Activated naive CD8-positive, alpha-beta T cell treated with anti-CD3 and anti-CD28 coated beads, Interleukin-2, amount 10 ng/mL, durations not matched to agents 7 days and 5 days (primary cell): Measurements from ENCODE around the gene IKBKE. TPM values are rescaled to one million over a fixed set of nuclear protein-coding genes. Genes with fewer than 3 reads are reported as not detected.

Experiments
- ATAC-seq: fragments of 150-1000 bp; cut with Tn5 transposase; one replicate; pipeline ENCODE4 v1.10.0; 2021; ENCODE audit warnings: low read depth, moderate library complexity
- POLR2A ChIA-PET: fragments of 350-600 bp; sonication (Branson Sonifier 250); formaldehyde crosslinking; loops from one replicate; lab custom pipeline; 2021; ENCODE audit warnings: antibody characterized with exemption; lab: Charles Lee
- DNase-seq: peaks from one replicate; pipeline ENCODE4 v3.0.0; 2021
- H3K27ac Mint-ChIP-seq: one replicate; pipeline ENCODE4 v1.8.0; 2022; ENCODE audit warnings: mild to moderate bottlenecking, mixed read lengths
- H3K27me3 Mint-ChIP-seq: one replicate; pipeline ENCODE4 v1.8.0; 2022; ENCODE audit warnings: mild to moderate bottlenecking, moderate library complexity, mixed read lengths
- H3K36me3 Mint-ChIP-seq: one replicate; pipeline ENCODE4 v1.8.0; 2021; ENCODE audit warnings: mild to moderate bottlenecking, mixed read lengths
- H3K4me1 Mint-ChIP-seq: one replicate; pipeline ENCODE4 v1.8.0; 2021; ENCODE audit warnings: mixed read lengths
- H3K4me3 Mint-ChIP-seq: one replicate; pipeline ENCODE4 v1.8.0; 2022; ENCODE audit warnings: mild to moderate bottlenecking, moderate library complexity, mixed read lengths
- H3K9me3 Mint-ChIP-seq: one replicate; pipeline ENCODE4 v1.8.0; 2021; ENCODE audit warnings: mixed read lengths
- microRNA-seq: library from miRNA; unstranded; fragments of <30 nt; microRNA quantifications from one replicate; pipeline ENCODE4 v1.2.0, GENCODE V29; 2022
- total RNA-seq, 2 experiments: library from RNA; stranded (reverse); gene quantifications; one replicate each; pipeline ENCODE4 v1.2.3, GENCODE V29; 2021

Gene IKBKE
- total RNA-seq, 2 experiments from 2014 or later = 83.5 to 84.0 TPM

DNA sequence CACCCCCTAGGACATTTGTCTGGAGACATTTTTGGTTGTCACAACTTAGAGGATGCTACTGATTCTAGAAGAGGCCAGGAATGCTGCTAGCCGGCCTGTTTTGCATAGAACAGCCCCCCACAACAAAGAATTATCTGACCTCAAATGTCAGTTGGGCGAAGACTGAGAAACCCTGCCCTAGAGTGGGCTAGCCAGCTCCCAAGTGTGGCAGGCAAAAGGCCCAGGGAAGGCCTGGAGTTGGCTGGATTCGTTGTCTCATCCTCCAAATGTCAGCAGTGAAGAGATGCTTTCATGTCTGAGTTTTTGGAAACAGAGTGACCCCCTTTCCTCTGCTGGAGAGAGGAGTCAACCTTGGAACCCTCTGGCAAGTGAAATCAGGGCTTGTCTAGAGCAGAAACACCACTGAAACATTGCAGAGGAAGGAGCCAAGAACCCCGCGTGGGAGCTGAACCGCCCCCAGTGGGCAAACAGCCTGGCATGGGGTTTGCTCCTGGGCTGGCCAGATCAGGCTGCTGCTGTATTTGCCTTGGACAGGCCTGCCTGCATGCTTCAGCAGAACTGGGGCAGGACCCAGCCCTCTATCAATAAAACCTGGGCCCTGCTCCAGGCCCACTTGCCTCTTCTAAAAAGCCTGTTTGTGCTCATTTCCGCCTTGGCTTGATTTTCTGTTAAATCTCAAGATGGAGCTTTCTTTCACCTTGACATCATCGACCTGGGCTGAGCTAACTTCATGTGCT, 69.9 kb downstream of the IKBKE start:
- Mint-ChIP-seq H3K4me1 (peaks cover 12% of the 10 kb centered on the region), H3K36me3 (no peaks in the 10 kb centered on the region), H3K9me3 (no peaks in the 10 kb centered on the region), H3K27ac (no peak overlapping the region), H3K27me3 (no peaks in the 10 kb centered on the region), H3K4me3 (no peak overlapping the region)
- DNase-seq = peak; percentile 11
- ATAC-seq = no peak
- POLR2A ChIA-PET = no interaction called here

DNA sequence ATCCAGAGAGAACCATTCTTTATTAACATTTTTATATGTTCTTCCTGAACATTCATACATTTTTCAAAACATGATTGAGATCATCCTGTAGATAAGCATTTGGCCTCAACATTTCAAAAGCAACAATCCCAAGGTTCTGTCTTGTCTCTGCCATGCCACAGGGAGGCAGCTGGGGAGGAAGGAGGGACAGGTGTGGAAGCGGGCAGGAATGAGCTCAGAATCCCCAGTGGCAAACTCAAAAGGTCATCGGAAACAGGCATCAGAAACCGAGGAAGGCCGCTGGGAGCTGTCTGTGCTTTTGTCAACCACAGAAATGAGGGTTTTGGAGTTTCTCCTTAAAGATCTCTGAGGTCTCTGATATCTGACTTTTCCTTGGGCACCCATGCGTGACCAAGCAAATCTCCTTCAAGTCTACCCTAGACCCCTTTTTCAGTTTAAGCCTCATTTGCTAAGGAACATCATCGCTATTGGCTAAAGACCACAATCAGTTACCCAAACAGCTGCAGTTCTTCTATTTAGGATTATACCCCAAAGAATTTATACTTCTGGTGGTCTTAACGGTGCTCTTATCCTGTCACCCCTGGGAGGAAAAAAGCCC, 71.1 kb downstream of the IKBKE start:
- H3K36me3 Mint-ChIP-seq = no peaks in the 10 kb centered on the region
- no peaks in the 10 kb centered on the region for H3K27me3 Mint-ChIP-seq
- POLR2A ChIA-PET = interaction anchor here (0.6 kb wide), 1 partner anchor 71 kb away, joined by 6 read pairs; the partner anchor contains the start of gene EIF2D
- H3K4me3 Mint-ChIP-seq = no peak overlapping the region
- peaks cover 15% of the 10 kb centered on the region for H3K4me1 Mint-ChIP-seq
- ATAC-seq (no peak), DNase-seq (no peak)
- peak overlapping the region; percentile 31 for H3K27ac Mint-ChIP-seq
- H3K9me3 Mint-ChIP-seq = no peaks in the 10 kb centered on the region

- ATAC-seq = peak; percentile 87
- peak; percentile 85 for DNase-seq
- peaks cover 17% of the 10 kb centered on the region for H3K4me1 Mint-ChIP-seq
- H3K27ac Mint-ChIP-seq = peak overlapping the region; percentile 37
- no peaks in the 10 kb centered on the region for H3K27me3 Mint-ChIP-seq
- peaks cover 2% of the 10 kb centered on the region for H3K36me3 Mint-ChIP-seq
- POLR2A ChIA-PET = interaction anchor here (0.8 to 3.0 kb wide), 11 partner anchors 11 to 47 kb away, joined by 3 to 24 read pairs (median 6); no protein-coding TSS in a partner anchor
- H3K9me3 Mint-ChIP-seq = no peaks in the 10 kb centered on the region
- no peak overlapping the region for H3K4me3 Mint-ChIP-seq
These were observed 74.4 kb downstream of the IKBKE start for GRCh38 chr1:206544562-206545257.

- DNase-seq = no peak
- POLR2A ChIA-PET = interaction anchor here (0.8 to 3.0 kb wide), 14 partner anchors 10 to 66 kb away, joined by 3 to 24 read pairs (median 6); no protein-coding TSS in a partner anchor
- Mint-ChIP-seq H3K9me3 (no peaks in the 10 kb centered on the region), H3K27me3 (no peaks in the 10 kb centered on the region), H3K27ac (no peak overlapping the region), H3K4me3 (no peak overlapping the region), H3K36me3 (peaks cover 2% of the 10 kb centered on the region), H3K4me1 (peaks cover 14% of the 10 kb centered on the region)
- no peak for ATAC-seq
These were observed 75.1 kb downstream of the IKBKE start for GRCh38 chr1:206545351-206545750.

Small RNA genes within 50 kb of the gene (microRNA-seq; reads per million reads assigned to microRNA genes)
- 9.1 reads per million, percentile 12 among the genes with 10 or more reads in this experiment for gene MIR6769B

Other genes starting within 250 kb of the IKBKE start
- gene RASSF5, start 37.1 kb downstream of the IKBKE start, total RNA-seq = 100 to 1,000 TPM; 211 TPM
- 10 to 100 TPM; 40.6 to 43.7 TPM for gene EIF2D, start 142.0 kb downstream of the IKBKE start, total RNA-seq
- 1 to 10 TPM; 2.7 TPM for gene DYRK3, start 165.1 kb downstream of the IKBKE start, total RNA-seq
- gene MAPKAPK2, start 214.4 kb downstream of the IKBKE start, total RNA-seq = 10 to 100 TPM; 72.6 to 74.9 TPM